ENCODE measurements around the gene RPL3.
"Not testable (repeated sequence)": the region's sequence is repeated elsewhere in the genome, so short reads cannot be mapped to it uniquely, and the experiment has no call there.

- TF ChIP-seq CTCF (conservative IDR thresholded peaks at IDR 0.05; ENCODE audit: low read depth, low read length); RAD21 (IDR thresholded peaks at IDR 0.05; ENCODE audit: low read length); MXI1 (IDR thresholded peaks at IDR 0.05; ENCODE audit: borderline replicate concordance, low read depth, low read length); CEBPB (IDR thresholded peaks at IDR 0.05; ENCODE audit: low read depth, low read length); POLR2A (IDR thresholded peaks at IDR 0.05; ENCODE audit: low read depth, low read length); RFX5 (IDR thresholded peaks at IDR 0.05; ENCODE audit: low read depth, low read length); USF2 (IDR thresholded peaks at IDR 0.05; ENCODE audit: low read depth, low read length): not testable (repeated sequence)
Observed at GRCh38 chr22:39355805-39356204, 36.4 kb upstream of the RPL3 start.

Data from IMR-90 (cell line).